HL-60 (cell line): ENCODE measurements around the gene DAZAP1.

Source experiments
- DNase-seq, 2 experiments: peaks; one replicate each; pipeline ENCODE4 v3.0.0-alpha.2; 2010 to 2020; ENCODE audit warnings: low read depth in 1 of 2, low spot score in 1 of 2
- H3K27ac ChIP-seq: fragments of 250-450 bp; sonication (Bioruptor Pico); replicated peaks from 2 replicates; pipeline ENCODE4 v1.5.1; 2020; ENCODE audit warnings: mild to moderate bottlenecking, moderate library complexity
- H3K27me3 ChIP-seq: fragments of 250-450 bp; sonication (Bioruptor Pico); 2 replicates; pipeline ENCODE4 v1.5.1; 2021; ENCODE audit warnings: mild to moderate bottlenecking, moderate library complexity; ENCODE audit not compliant: insufficient read depth, poor library complexity, severe bottlenecking
- H3K4me3 ChIP-seq: replicated peaks from 2 replicates; pipeline ENCODE4 v1.5.1; 2011; ENCODE audit warnings: mild to moderate bottlenecking, control low read depth, low read length; ENCODE audit not compliant: insufficient read depth
- CTCF ChIP-seq: IDR thresholded peaks from one replicate; pipeline ENCODE4 v1.5.1; 2011; ENCODE audit warnings: low read length, control low read depth, inconsistent platforms; ENCODE audit not compliant: insufficient read depth
- GABPA ChIP-seq: IDR thresholded peaks from 2 replicates; pipeline ENCODE4 v1.6.1; 2012; ENCODE audit warnings: low read depth
- POLR2AphosphoS5 ChIP-seq: IDR thresholded peaks from 2 replicates; pipeline ENCODE4 v1.6.1; 2012; ENCODE audit warnings: low read depth
- REST ChIP-seq: IDR thresholded peaks from 2 replicates; pipeline ENCODE4 v1.6.1; 2012; ENCODE audit warnings: low read depth; ENCODE audit not compliant: insufficient replicate concordance
- SPI1 ChIP-seq: IDR thresholded peaks from 2 replicates; pipeline ENCODE4 v1.6.1; 2012; ENCODE audit warnings: low read depth, mild to moderate bottlenecking, borderline replicate concordance

DAZAP1 gene

GRCh38 chr19:1468821-1469254 is 61.5 kb downstream of the DAZAP1 start:
- no peak overlapping the region for H3K4me3 ChIP-seq
- TF ChIP-seq POLR2AphosphoS5, result no peak
- TF ChIP-seq GABPA, result no peak
- no peak for TF ChIP-seq CTCF
- TF ChIP-seq REST, result no peak
- no peak overlapping the region for H3K27ac ChIP-seq
- peak in 1 of 2 experiments; percentile 50 for DNase-seq
- H3K27me3 ChIP-seq, result peaks cover 48% of the 10 kb centered on the region

GRCh38 chr19:1469255-1470054 is 62.1 kb downstream of the DAZAP1 start:
- no peak overlapping the region for H3K4me3 ChIP-seq

More at GRCh38 chr19:1469255-1470054, 62.1 kb downstream of the DAZAP1 start:
- DNase-seq, result no peak
- H3K27me3 ChIP-seq, result peaks cover 48% of the 10 kb centered on the region
- TF ChIP-seq GABPA (no peak), REST (no peak), CTCF (no peak), POLR2AphosphoS5 (no peak), SPI1 (no peak)
- no peak overlapping the region for H3K27ac ChIP-seq
